Hepatocyte (in vitro differentiated cells): ENCODE results near the gene CXCR6.

ENCODE experiments used
- CTCF ChIP-seq: fragments of 200-600 bp; sonication (generic); IDR thresholded peaks from 2 replicates; pipeline ENCODE4 v1.5.1; 2016; ENCODE audit warnings: antibody characterized with exemption, mild to moderate bottlenecking; ENCODE audit not compliant: poor library complexity
- EZH2phosphoT487 ChIP-seq: fragments of 200-600 bp; sonication (generic); IDR thresholded peaks from one replicate; pipeline ENCODE4 v1.6.1; 2018; ENCODE audit warnings: antibody characterized with exemption, mild to moderate bottlenecking, low read depth, moderate library complexity; ENCODE audit not compliant: unreplicated experiment, severe bottlenecking

DNA sequence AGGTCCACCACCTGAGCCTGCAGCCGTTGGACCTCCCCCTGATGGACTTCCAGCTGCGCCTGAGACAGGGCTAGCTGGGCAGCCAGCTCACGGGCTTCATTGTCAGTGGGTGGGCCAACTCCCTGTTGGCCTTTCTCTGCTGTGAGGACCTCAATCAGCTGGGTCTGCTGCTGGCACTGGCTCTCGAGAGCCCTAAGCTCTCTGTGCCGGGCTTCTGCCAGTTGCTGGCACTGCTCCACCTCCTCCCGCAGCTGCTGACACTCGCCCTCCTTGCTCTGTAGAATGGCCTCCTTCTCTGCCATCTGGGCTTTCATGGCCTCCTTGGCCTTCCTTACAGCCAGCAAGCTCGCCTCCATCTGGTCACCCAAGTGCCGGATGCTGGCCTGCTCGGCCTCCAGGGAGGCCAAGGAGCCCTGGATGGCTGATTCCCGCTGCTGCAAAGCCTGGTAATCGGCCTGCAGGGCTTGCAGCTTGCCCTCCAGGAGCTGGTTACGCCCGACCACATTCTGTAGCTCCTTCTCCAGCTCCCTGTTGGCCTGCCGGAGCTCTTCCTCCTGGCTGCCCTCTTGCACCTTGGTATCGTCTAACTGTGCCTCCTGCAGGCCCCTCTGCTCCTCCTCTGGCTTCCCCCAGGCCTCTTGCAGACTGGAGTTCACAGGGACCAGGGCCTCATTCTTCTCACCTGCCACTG lies 23.8 kb downstream of the CXCR6 start:
- TF ChIP-seq EZH2phosphoT487 = no peak
- no peak for TF ChIP-seq CTCF
